HG03378 (cell line): Measurements from ENCODE around the gene ZNF407.

Experiments
- ATAC-seq: cut with Tn5 transposase; IDR thresholded peaks from one replicate; pipeline ENCODE4 v1.9.1; 2021; ENCODE audit warnings: mild to moderate bottlenecking, moderate library complexity; ENCODE audit not compliant: unreplicated experiment

The ZNF407 gene

GRCh38 chr18:74775239-74775638 lies 177.6 kb downstream of the ZNF407 start:
- no peak for ATAC-seq

- ATAC-seq = no peak
These were observed 180.6 kb downstream of the ZNF407 start for GRCh38 chr18:74778191-74778847.

DNA sequence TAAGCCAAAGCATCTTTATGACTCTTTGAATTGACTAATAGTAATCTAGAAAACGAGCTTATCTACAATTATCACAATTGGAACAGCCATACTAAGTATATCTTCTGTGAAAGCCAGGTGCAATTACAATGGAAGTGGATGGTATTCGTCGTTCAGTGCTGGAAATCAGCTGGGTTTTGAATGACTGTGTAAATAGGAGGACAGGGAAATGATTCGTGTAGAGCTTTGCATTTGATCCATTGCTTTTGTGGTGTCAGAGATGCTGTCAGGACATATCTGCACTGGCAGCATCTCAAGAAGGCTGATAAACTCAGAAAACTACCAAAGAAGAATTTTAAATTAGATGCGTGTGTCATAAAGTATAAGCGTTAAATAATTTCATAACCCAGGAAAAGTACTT lies 187.1 kb downstream of the ZNF407 start:
- no peak for ATAC-seq

- ATAC-seq = no peak
These were observed 188.0 kb downstream of the ZNF407 start for GRCh38 chr18:74785632-74786031.

GRCh38 chr18:74788657-74789056 lies 191.0 kb downstream of the ZNF407 start:
- no peak for ATAC-seq

DNA sequence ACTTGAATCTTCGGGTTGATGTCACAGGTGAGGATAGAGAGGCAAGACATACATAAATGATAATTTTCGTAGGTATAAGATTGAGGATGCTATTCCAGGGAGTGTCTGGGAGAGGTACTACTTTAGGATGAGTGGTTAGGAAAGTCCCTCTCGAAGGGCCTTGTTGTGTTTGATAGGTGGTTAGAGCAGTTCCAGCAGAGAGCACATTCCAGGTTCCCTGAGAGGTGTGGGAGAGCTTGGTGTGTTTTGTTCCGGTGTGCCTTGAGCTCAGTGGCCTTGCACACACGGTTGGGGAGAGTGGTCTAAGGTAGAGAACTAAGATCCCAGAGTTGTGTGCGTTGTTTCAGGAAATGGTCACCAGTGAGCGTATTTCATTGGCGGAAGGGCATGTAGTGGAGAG lies 191.4 kb downstream of the ZNF407 start:
- ATAC-seq = no peak

DNA sequence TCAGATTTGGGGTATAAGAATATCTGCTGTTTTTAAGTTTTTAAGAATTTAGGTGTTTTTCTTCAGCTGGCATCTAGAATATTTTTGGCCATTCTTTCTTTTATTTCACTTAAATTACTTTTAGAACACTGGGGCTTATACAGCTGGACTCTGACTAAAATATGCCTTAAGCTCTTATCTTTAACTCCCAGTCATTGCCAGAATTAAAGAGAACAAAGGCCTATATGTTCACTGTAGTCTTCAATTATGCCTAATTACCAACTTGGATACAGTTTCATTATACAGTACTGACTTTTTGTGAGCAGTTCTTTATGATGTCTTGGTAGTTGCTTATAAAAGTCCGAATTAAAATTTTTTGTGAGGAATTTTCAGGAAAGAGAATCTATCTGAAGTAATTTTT lies 192.8 kb downstream of the ZNF407 start:
- no peak for ATAC-seq

- no peak for ATAC-seq
These were observed 194.0 kb downstream of the ZNF407 start for GRCh38 chr18:74791501-74792194.

DNA sequence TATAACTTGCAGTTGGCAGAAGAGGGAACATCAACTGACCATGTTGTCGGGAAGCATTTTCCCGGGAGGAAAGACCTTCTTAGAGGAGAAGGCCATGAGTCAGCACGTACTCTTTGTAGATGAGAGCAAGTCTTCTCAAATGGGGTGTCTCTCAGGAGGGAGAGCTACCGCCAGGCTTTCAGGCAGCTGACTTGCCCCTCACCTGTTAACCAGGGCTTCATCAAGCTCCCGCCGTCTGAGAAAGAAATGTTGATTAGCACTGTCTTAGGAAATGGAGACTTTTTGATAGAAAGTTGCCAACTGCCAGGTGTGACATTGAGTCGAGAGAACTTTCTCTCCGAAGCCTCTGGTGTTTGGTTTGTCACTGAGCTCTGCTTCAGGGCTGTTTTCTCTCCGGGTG lies 196.1 kb downstream of the ZNF407 start:
- ATAC-seq = no peak

DNA sequence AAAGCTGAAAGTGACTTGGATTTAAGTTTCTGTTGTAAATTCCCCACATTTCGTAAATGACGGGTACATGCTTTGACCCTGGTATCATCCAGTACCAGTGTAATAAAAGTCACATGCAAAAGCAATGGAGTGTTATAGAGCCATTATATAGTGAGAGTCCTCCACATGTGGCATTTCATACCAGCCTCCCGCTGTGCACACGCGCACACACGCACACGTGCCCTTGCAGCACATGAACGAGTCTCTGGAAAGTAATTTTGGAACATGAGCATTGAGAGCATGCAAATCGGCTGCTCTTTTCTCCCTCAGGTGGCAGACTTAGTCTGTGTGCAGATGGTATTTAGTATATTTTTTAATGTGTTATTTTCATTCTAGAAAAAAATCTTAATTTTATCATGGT lies 198.1 kb downstream of the ZNF407 start:
- no peak for ATAC-seq

- ATAC-seq = no peak
These were observed 198.5 kb downstream of the ZNF407 start for GRCh38 chr18:74796211-74796610.

DNA sequence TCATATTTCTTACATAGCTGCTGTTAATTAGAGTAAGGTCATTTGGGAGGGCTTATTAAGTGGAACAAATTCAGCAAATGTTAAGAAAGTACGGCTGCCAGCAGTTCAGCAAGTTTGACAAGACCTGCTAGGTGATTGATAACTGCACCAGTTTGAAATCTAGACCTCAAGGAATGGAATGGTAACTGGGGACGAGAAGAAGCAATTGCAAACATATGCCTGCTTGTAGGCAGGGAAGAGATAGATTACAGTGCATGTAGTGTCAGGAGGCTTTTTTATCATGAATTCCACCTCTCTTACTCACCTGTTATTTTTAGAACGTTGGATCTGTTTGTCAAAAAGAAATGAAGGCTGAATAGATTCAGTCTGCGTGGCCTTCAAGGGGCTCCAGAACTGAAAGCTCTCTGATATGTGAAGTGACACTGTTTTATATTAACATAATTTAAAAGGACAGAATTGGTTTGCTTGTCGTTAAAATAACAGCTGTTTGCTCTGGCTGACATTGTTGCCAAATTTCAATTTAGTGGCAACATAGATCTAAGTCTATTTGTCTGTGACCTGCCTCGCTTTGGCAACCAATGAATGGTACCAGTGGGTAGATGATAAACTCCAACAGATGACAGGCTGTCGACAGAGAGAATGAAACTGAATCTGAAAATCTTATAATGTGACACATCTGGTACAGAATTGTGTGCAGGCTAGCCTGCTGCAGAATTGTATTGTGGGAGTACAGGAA lies 199.3 kb downstream of the ZNF407 start:
- peak; percentile 99 for ATAC-seq

- peak; percentile 28 for ATAC-seq
These were observed 200.0 kb downstream of the ZNF407 start for GRCh38 chr18:74797577-74798151.

DNA sequence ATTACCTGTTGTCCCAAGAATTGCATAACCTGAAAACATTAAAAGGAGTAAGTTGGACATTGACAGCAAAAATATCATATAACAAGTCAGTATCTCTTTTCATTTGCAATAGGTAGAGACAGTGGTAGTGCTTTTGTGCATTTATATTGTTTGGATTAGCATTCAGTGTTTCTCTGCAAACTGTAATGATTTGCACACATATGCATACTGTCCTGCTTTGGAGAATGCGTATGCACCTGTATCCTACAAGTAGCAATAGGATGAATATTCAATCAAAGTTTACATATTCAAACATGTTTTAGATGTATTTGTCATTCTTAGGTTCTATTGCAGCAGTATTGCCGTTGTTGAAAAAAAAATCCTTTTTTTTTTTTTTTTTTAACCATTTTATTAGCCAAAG lies 201.9 kb downstream of the ZNF407 start:
- ATAC-seq = no peak

- no peak for ATAC-seq
These were observed 202.4 kb downstream of the ZNF407 start for GRCh38 chr18:74800098-74800497.

GRCh38 chr18:74803117-74803516 lies 205.4 kb downstream of the ZNF407 start:
- ATAC-seq = no peak

GRCh38 chr18:74803769-74804168 lies 206.1 kb downstream of the ZNF407 start:
- ATAC-seq = no peak

- no peak for ATAC-seq
These were observed 207.0 kb downstream of the ZNF407 start for GRCh38 chr18:74804677-74805076.

DNA sequence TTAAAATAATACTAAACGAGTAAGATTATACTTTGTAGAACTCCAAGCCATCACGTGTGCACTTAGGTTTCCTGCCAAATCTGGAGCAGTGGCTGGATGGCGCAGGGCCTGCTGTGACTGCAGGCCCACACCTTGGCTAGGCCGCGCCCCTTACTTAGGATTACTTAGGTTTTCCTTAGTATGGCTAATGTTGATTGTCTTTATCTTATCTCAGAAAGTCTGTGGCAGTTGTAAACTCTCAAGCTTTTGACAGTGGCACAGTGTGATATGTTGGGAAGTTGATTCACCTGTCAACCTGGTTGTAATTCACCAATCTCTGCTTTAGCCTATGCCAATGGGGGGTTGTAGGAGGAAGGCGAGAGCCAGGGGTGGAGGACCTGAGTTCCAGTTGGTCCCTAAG lies 208.4 kb downstream of the ZNF407 start:
- ATAC-seq = no peak

- peak; percentile 97 for ATAC-seq
These were observed 209.2 kb downstream of the ZNF407 start for GRCh38 chr18:74806700-74807416.

- ATAC-seq = no peak
These were observed 219.9 kb downstream of the ZNF407 start for GRCh38 chr18:74817576-74817975.
